Measurements from ENCODE around the gene IQCH.

DNA sequence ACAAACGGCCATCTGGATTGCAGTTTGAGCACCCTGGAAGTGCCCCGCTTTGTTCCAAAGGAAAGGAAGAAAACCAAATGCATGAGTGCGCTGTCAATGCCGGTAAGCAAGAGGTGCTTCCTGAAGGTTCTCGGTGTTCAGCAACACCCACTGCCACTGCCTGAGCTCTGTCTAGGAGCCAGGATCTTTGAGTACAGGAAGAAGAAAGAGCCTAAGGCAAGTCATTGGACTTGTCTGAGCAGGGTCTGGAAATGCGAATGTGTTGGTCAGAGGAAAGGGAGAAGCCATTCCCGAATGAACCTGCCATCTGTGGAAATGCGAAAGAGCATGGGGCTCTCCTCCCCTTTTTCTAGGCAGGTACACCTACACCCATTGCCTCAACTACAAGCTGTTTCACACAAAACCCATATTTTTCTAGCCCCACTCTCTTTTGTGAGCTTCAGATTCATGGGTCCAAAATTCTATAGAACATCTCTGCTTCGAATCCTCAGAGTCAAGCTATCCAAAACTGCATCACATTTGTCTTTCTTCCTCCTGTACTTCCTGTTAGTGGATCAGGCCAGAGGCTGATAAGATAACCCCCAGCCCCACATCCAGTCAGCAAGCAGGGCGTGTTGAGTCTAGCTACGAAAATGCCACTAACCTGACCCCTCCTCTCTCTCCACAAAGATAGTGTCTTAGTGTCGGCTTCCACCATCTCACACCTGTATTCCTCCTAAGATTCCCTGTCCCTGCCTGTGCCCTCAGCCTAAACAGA lies 210.8 kb downstream of the IQCH start:
- TF ChIP-seq, protein P1, sequence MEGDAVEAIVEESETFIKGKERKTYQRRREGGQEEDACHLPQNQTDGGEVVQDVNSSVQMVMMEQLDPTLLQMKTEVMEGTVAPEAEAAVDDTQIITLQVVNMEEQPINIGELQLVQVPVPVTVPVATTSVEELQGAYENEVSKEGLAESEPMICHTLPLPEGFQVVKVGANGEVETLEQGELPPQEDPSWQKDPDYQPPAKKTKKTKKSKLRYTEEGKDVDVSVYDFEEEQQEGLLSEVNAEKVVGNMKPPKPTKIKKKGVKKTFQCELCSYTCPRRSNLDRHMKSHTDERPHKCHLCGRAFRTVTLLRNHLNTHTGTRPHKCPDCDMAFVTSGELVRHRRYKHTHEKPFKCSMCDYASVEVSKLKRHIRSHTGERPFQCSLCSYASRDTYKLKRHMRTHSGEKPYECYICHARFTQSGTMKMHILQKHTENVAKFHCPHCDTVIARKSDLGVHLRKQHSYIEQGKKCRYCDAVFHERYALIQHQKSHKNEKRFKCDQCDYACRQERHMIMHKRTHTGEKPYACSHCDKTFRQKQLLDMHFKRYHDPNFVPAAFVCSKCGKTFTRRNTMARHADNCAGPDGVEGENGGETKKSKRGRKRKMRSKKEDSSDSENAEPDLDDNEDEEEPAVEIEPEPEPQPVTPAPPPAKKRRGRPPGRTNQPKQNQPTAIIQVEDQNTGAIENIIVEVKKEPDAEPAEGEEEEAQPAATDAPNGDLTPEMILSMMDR (IDR thresholded peaks at IDR 0.05): no peak
- no peak for TF ChIP-seq POLR2A (IDR thresholded peaks at IDR 0.05)
